T-helper 22 cell (primary cell): Measurements from ENCODE around the gene AGAP1.

ENCODE experiments used
- DNase-seq: peaks from one replicate; pipeline ENCODE4 v3.0.0-alpha.2; 2020; ENCODE audit warnings: low read depth

Gene AGAP1

GRCh38 chr2:235489897-235490296 lies 3.9 kb upstream of the AGAP1 start:
- DNase-seq: no peak

DNA sequence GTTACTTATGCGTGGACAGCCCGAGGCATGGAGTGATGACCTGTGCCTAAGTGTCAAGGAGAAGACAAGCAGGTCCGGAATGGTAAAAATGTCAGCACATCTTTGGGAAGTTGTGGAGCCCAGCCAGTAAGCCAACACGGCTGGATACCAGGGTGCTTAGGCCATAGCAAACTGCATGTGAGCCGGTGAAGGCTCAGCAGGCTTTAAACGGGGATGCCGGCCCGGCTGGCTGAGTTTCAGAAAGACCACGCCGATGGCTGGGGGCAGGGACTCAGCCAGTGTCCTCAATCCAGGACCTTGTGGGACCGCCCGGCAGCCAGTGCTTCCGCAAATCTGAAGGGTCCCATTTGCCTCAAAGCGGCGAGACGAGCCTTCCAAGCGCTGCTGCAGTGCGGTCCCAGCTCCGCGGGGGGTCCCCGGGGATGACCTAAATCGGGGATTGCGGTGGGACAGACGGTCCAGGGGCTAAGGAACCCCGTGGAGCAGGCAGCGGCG lies 946 bp upstream of the AGAP1 start:
- no peak for DNase-seq

DNA sequence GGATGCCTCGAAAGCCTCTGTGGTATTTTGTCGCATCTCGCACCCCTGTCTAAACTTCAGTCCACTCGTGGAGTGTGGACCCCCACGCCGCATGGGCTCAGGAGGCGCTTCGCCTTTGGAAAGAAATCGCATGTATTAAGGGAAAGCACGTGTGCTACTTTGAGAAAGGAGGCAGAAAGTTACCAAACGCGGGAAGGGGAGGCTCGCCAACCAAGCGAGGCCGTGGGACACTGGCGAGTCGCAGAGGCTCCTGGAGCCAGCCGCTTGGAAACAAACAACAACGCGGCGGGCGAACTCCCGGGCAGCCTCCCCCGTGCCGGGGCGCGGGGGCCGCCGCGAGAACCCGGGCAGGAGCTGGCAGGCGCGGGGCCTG lies 455 bp upstream of the AGAP1 start:
- DNase-seq: no peak

GRCh38 chr2:235494716-235495372 lies 1.0 kb downstream of the AGAP1 start:
- no peak for DNase-seq

DNA sequence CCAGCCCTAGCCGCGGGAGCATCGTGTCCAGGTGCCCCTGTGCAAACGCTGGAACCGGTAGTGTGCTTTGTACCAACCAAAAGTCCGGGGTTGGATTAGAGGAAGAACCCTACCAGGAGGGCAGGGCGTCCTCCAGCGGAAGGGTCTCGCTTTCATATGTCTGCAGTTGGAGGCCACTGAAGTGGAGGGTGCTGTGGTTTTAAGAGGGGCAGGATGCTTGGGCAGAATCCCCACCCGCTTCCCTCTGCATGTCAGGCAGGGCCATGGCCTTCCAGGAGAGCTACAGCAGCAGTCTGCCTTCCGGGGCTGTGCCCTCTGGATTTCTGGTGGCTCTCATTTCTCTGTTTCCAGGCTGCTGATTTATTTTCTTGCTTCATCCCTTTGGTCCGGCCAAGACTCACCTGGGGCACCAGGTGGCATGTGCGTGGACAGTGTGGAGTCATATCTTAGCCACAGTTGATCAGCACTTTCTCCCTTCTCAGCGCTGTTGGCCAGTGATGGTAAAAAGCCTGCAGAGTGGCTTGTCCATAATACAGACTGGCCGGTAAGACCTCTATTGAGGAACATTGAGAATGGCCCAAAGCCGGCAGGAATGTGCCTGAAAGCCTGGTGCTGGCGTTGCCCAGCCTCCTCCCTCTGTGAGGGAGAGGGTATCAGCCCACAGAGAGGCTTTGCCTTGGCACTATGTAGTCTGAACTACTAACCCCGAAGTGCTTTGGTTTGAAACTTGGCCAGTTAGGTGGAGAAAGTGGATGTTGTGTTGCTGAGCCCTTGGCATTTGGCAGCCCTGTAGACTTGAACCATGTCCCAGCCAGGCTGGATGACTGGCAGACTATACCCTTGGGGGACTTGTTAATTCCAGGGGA lies 1.8 kb downstream of the AGAP1 start:
- DNase-seq: no peak

- DNase-seq: no peak
Observed at GRCh38 chr2:235496239-235496621, 2.4 kb downstream of the AGAP1 start.

GRCh38 chr2:235497096-235497495 lies 3.3 kb downstream of the AGAP1 start:
- DNase-seq: no peak

DNA sequence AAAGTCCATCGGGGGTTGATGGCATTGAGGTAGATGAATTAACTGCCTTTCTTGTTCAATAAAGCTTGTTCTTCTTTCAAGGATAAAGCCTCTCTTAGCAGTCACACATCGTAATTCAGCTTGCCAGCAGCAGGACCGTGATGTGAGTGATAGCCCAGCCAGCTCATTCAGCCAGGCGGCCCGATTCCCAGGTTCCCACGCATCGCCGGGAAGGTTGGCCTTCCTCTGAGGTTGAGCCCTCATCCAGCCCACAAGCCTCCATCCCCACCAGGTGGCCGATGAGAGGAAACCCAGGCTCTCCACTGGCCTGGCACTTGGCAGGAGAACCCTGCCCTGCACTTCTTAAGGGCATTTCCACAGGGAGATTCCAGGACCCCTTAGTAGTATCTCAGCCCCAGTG lies 4.7 kb downstream of the AGAP1 start:
- no peak for DNase-seq

DNA sequence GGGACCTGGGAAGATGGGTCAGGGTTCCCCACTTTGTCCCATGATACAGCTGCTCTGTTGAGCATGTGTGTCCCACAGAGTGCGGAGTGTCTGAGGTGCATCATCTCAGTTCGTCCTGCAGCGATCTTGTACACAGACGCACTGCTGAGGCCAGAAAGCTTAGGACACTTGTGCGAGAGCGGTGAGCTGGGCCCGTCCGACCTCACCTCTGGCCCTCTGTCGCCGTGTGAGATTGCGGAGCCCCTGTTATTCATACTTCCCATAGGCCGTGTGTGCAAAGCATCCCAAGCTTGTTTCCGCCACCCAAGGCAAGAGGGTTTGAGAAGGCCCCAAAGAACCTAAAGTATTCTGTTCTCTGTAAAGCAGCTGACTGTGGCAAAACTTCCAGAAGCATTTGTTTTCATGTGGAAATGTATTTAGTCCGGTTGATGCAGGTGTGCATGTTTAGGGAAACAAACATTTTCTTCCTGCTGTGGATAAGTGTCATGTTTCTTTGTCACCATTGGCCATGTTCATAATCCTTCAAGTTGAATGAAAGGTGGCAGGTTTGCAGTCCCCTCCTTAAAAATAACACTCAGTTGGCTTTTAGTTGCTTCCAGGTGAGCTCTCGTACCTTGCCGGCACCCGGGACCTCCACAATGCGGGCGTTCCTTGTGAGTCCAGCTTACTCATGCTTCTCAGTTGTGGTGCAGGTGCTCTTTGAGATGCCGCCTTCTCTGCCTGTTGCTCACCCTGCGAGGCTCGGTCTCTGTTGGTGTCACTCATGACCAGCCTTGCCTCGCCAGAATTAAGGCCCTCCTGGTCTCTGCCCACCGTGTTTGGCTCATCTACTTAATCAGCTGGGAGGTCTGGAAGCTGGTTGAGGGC lies 5.3 kb downstream of the AGAP1 start:
- no peak for DNase-seq

DNA sequence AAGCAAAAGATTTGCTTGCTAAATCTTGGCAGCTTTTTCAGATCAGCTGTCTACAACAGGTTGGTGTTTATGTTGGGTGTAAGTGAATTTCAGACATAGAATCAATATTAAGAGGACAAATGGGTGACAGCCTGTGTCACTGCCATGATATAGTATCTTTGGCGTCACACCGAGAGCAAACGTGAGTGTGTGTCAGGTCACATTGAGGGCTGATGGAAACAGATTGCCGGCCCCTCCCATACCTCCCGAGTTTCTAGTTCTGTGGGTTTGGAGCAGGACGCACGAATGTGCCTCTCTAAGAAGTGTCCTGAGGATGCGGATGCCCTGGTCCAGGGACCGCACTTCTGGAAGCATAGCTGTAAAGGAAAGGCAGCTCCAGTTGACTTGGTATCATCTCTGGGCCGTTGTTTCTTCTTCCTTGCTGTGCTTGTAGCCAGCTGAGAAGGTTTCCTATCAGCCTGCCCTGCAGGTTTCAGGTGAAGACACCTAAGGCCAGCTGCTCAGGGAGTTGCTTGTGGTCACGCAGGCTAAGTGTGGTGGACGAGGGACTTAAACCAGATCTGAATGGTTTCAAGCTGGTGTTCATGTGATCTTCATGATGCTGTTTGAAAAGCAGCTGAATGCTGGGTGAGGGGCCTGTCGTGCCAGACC lies 6.4 kb downstream of the AGAP1 start:
- no peak for DNase-seq

GRCh38 chr2:235500761-235501672 lies 7.2 kb downstream of the AGAP1 start:
- DNase-seq: no peak

GRCh38 chr2:235501673-235502031 lies 7.8 kb downstream of the AGAP1 start:
- no peak for DNase-seq

- no peak for DNase-seq
Observed at GRCh38 chr2:235502336-235502735, 8.5 kb downstream of the AGAP1 start.

- DNase-seq: no peak
Observed at GRCh38 chr2:235504441-235505180, 10.8 kb downstream of the AGAP1 start.

DNA sequence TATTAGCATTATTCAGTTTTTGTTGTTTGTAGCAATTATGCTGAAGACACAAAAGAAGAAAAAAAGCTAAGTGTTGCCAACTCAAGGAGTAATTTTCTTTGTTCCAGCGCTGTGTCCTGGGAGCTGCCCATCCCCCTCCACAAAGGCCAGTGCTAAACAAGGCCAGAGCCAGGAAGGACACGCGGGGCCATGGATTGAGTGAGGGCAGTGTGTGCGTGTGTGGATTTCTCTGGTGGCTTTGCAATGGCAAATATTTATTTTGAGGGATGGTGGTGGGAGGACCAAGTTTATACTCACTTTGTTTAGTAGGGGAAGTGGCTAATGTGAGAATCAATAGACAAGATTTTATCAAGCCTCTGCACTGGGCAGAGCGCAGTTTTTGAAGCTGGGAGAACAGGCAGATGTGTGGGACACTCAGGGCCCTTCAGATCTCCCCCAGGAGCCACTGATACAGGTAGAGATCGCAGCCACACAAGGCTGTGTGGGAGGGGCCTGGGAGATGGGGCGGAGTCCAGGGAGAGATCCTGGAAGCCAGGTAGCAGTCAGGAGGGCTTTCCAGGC lies 11.4 kb downstream of the AGAP1 start:
- no peak for DNase-seq

DNA sequence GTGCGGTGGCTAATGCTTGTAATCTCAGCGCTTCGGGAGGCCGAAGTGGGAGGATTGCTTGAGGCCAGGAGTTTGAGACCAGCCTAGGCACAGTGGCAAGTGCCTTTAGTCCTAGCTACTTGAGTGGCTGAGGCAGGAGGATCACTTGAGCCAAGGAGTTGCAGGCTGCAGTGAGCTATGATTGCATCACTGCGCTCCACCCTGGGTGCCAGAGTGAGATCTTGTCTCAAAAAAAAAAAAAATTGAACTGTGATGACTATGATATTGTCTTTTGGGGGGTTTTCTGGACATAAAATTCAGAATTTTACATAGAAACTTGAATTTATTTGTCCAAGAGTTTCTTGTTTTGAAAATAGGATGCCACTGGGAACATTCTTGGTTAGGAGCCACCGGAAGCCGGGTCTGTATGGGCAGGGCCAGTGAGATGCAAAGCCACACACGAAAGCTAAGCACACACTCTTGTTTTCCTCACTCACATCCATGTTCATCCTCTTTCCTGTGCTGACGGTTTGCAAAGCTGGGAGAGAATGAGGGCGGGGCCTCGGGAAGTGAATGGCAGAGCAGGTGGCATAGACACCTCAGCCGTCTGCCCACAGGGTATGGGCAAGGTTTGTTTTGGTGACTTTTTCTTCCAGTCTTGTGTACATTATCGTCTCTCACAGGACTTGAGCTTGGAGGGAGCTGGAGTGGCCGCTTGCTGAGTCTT lies 12.6 kb downstream of the AGAP1 start:
- no peak for DNase-seq

GRCh38 chr2:235506997-235507615 lies 13.3 kb downstream of the AGAP1 start:
- no peak for DNase-seq

DNA sequence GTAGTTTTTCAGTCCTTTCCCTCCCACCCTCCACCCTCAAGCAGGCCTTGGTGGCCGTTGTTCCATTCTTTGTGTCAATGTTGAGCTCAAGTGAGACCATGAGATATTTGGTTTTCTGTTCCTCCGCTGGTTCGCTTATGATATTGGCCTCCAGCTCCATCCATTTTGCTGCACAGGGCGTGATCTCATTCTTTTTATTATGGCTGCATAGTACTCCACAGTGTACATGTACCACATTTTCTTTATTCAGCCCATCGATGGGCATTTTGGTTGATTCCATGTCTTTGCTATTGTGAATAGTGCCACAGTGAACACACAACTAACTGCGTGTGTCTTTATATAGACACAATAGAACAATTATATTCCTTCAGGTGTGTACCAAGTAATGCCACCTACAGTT lies 14.1 kb downstream of the AGAP1 start:
- no peak for DNase-seq
